ENCODE measurements around the gene GPC3. TPM values are rescaled to one million over a fixed set of nuclear protein-coding genes. Genes with fewer than 3 reads are reported as not detected.

Gene GPC3
- total RNA-seq, 2 experiments from 2014 or later: 0.25 to 0.59 TPM

DNA sequence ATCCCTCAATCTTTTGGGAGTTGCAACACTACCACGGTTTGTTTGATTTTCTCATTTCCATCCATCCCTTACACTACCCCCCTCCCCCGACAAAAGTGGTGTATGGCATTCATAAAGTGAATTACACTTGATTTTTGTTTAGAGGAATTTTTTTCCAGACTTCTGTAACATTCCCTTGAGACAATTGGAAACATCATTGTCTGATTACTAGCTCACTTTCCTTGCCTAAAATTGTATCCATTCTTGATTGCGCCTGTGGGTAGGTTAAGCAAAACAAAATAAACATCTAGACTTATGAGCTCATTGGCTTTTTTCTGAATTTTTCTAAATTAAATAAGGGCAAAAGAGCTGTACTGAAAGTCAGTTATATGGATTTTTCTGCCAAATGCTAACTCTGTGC, 3.5 kb downstream of the GPC3 start:
- intact Hi-C loops (cut with DNase I, micrococcal nuclease): no loop called here
- H3K9me3 ChIP-seq (ENCODE audit: control insufficient read depth in 1 of 2, insufficient read depth in 1 of 2, low read length in 2 of 2): no peaks in the 10 kb centered on the region
- no peak overlapping the region for H3K4me3 Mint-ChIP-seq
- H3K4me1 ChIP-seq (ENCODE audit: insufficient read depth, low read length): peaks cover 21% of the 10 kb centered on the region
- H3K27me3 ChIP-seq (ENCODE audit: control insufficient read depth in 1 of 2, insufficient read depth in 2 of 2, low read length in 2 of 2): peaks cover 12 to 20% of the 10 kb centered on the region in 2 experiments
- POLR2A ChIA-PET: no interaction called here
- no peaks in the 10 kb centered on the region for H3K36me3 Mint-ChIP-seq (ENCODE audit: low read depth)
- H3K27ac ChIP-seq (ENCODE audit: low read depth in 1 of 2, low read length in 2 of 2): no peak overlapping the region
- ATAC-seq (ENCODE audit: poor library complexity): no peak
- TF ChIP-seq CTCF (IDR thresholded peaks at IDR 0.05): no peak
- H3K27ac Mint-ChIP-seq: no peak overlapping the region
- no peaks in the 10 kb centered on the region for H3K36me3 ChIP-seq (ENCODE audit: insufficient read depth, low read length)
- H3K4me1 Mint-ChIP-seq (ENCODE audit: low read depth): peaks cover 5% of the 10 kb centered on the region
- no peaks in the 10 kb centered on the region for H3K9me3 Mint-ChIP-seq
- CTCF ChIA-PET: no interaction called here
- peaks cover 21% of the 10 kb centered on the region for H3K27me3 Mint-ChIP-seq
- DNase-seq: no peak
- H3K4me3 ChIP-seq (ENCODE audit: low read length): no peak overlapping the region

DNA sequence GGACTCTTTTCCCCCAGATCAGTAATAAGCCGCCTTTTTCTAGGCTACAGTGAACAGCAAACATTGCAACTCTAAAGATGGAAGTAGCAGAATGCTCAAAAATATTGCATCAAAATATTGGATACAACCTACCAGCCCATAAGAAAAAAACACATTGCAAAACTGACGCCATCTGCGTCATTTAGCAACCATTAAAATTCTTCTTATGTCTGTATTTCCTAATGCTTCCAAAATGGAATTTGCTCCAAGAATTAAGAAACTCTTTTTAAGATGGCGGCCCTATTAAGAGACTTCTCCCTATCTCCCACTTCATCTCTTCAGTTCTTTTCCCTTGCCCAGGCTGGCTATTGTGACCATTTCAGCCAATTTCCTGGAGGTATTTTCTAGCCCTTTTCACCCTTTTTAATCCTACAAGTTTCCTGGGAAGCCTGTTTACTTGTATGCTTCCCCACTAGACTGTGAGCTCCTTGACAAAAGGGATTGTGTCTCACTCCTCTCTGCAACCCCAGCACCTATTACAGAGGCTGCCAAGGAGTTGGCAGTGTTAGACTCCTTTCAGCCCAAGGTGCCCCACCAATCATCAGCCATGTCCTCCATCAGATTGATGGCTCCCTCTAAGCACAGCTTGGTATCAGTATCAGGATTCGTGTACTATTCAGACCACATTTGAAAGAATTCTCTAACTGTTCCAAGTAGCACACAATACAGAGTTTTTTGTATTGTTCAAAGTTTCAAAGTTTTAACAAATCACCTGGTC, 4.4 kb downstream of the GPC3 start:
- peaks cover 18% of the 10 kb centered on the region for H3K4me1 ChIP-seq (ENCODE audit: insufficient read depth, low read length)
- Mint-ChIP-seq H3K9me3 (no peaks in the 10 kb centered on the region), H3K27me3 (peaks cover 21% of the 10 kb centered on the region), H3K4me3 (no peak overlapping the region), H3K4me1 (ENCODE audit: low read depth) (peaks cover 5% of the 10 kb centered on the region), H3K36me3 (ENCODE audit: low read depth) (no peaks in the 10 kb centered on the region), H3K27ac (no peak overlapping the region)
- DNase-seq: no peak
- H3K4me3 ChIP-seq (ENCODE audit: low read length): no peak overlapping the region
- ChIA-PET CTCF (no interaction called here), POLR2A (no interaction called here)
- intact Hi-C loops (cut with DNase I, micrococcal nuclease): no loop called here
- ATAC-seq (ENCODE audit: poor library complexity): no peak
- H3K36me3 ChIP-seq (ENCODE audit: insufficient read depth, low read length): no peaks in the 10 kb centered on the region
- TF ChIP-seq CTCF (IDR thresholded peaks at IDR 0.05): no peak
- H3K27ac ChIP-seq (ENCODE audit: low read depth in 1 of 2, low read length in 2 of 2): no peak overlapping the region
- H3K27me3 ChIP-seq (ENCODE audit: control insufficient read depth in 1 of 2, insufficient read depth in 2 of 2, low read length in 2 of 2): peaks cover 12 to 20% of the 10 kb centered on the region in 2 experiments
- no peaks in the 10 kb centered on the region for H3K9me3 ChIP-seq (ENCODE audit: control insufficient read depth in 1 of 2, insufficient read depth in 1 of 2, low read length in 2 of 2)

- CTCF ChIA-PET: no interaction called here
- POLR2A ChIA-PET: no interaction called here
- Mint-ChIP-seq H3K4me1 (ENCODE audit: low read depth) (peaks cover 5% of the 10 kb centered on the region), H3K9me3 (no peaks in the 10 kb centered on the region), H3K4me3 (no peak overlapping the region), H3K27ac (no peak overlapping the region), H3K36me3 (ENCODE audit: low read depth) (no peaks in the 10 kb centered on the region), H3K27me3 (peaks cover 21% of the 10 kb centered on the region)
- ATAC-seq (ENCODE audit: poor library complexity) (no peak), DNase-seq (no peak)
- Histone ChIP-seq H3K4me3 (ENCODE audit: low read length) (no peak overlapping the region), H3K27ac (ENCODE audit: low read depth in 1 of 2, low read length in 2 of 2) (no peak overlapping the region), H3K4me1 (ENCODE audit: insufficient read depth, low read length) (peaks cover 14% of the 10 kb centered on the region), H3K9me3 (ENCODE audit: control insufficient read depth in 1 of 2, insufficient read depth in 1 of 2, low read length in 2 of 2) (no peaks in the 10 kb centered on the region), H3K36me3 (ENCODE audit: insufficient read depth, low read length) (no peaks in the 10 kb centered on the region), H3K27me3 (ENCODE audit: control insufficient read depth in 1 of 2, insufficient read depth in 2 of 2, low read length in 2 of 2) (peaks cover 12 to 20% of the 10 kb centered on the region in 2 experiments)
- intact Hi-C loops (cut with DNase I, micrococcal nuclease): no loop called here
- TF ChIP-seq CTCF (IDR thresholded peaks at IDR 0.05): no peak
Observed at GRCh38 chrX:133980406-133980805, 5.0 kb downstream of the GPC3 start.

Data from CD4-positive, alpha-beta T cell (primary cell).